ENCODE results near the gene SH3RF3.

The SH3RF3 gene

GRCh38 chr2:109318150-109318948, 189.3 kb downstream of the SH3RF3 start:
- Histone ChIP-seq H3K4me2 (no peak overlapping the region), H3K27ac (no peak overlapping the region), H3K79me2 (ENCODE audit: insufficient read depth, low read depth) (no peaks in the 10 kb centered on the region), H3K4me1 (ENCODE audit: low read depth, poor library complexity, severe bottlenecking) (no peaks in the 10 kb centered on the region), H3K36me3 (ENCODE audit: insufficient read depth) (no peaks in the 10 kb centered on the region), H3K9ac (no peak overlapping the region), H3K27me3 (ENCODE audit: insufficient read depth, low read depth) (no peaks in the 10 kb centered on the region), H3K4me3 (IDR thresholded peaks at IDR 0.05; ENCODE audit: insufficient read depth, low read depth, low read length) (no peak overlapping the region), H4K20me1 (ENCODE audit: insufficient read depth) (no peaks in the 10 kb centered on the region), H2AFZ (ENCODE audit: low read depth) (no peak overlapping the region)
- TF ChIP-seq, protein P1, sequence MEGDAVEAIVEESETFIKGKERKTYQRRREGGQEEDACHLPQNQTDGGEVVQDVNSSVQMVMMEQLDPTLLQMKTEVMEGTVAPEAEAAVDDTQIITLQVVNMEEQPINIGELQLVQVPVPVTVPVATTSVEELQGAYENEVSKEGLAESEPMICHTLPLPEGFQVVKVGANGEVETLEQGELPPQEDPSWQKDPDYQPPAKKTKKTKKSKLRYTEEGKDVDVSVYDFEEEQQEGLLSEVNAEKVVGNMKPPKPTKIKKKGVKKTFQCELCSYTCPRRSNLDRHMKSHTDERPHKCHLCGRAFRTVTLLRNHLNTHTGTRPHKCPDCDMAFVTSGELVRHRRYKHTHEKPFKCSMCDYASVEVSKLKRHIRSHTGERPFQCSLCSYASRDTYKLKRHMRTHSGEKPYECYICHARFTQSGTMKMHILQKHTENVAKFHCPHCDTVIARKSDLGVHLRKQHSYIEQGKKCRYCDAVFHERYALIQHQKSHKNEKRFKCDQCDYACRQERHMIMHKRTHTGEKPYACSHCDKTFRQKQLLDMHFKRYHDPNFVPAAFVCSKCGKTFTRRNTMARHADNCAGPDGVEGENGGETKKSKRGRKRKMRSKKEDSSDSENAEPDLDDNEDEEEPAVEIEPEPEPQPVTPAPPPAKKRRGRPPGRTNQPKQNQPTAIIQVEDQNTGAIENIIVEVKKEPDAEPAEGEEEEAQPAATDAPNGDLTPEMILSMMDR (conservative IDR thresholded peaks at IDR 0.05; ENCODE audit: low read depth, low read length), result no peak

DNA sequence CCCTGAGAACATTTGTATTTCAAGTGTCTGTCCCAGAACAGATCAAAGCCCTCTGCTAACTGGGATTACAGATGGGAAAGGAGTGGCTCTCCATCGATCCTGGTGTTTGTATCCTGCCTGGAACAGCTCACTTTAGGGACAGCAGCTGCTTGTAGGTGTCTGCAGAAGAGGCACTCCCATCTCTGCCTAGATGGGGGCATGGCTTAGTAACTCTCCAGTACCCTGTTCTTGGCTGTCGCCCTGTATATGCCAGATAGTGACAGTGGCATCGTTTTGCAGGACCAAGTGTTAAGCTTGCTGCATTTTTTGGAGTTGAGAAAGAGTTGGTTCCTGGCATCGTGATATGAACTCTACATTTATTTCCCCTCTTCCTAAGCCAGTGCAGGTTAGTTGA, 189.9 kb downstream of the SH3RF3 start:
- Histone ChIP-seq H3K79me2 (ENCODE audit: insufficient read depth, low read depth) (no peaks in the 10 kb centered on the region), H3K27me3 (ENCODE audit: insufficient read depth, low read depth) (no peaks in the 10 kb centered on the region), H3K9ac (no peak overlapping the region), H3K4me3 (IDR thresholded peaks at IDR 0.05; ENCODE audit: insufficient read depth, low read depth, low read length) (no peak overlapping the region), H3K4me2 (no peak overlapping the region), H2AFZ (ENCODE audit: low read depth) (no peak overlapping the region), H3K4me1 (ENCODE audit: low read depth, poor library complexity, severe bottlenecking) (no peaks in the 10 kb centered on the region), H4K20me1 (ENCODE audit: insufficient read depth) (no peaks in the 10 kb centered on the region; the same call in 1 of the 2 replicates), H3K27ac (no peak overlapping the region), H3K36me3 (ENCODE audit: insufficient read depth) (no peaks in the 10 kb centered on the region)
- TF ChIP-seq, protein P1 (conservative IDR thresholded peaks at IDR 0.05; ENCODE audit: low read depth, low read length), result no peak

GRCh38 chr2:109320195-109320922, 191.4 kb downstream of the SH3RF3 start:
- no peak overlapping the region for H3K27ac ChIP-seq
- TF ChIP-seq, protein P1 (conservative IDR thresholded peaks at IDR 0.05; ENCODE audit: low read depth, low read length), result no peak
- H3K4me2 ChIP-seq, result no peak overlapping the region
- no peaks in the 10 kb centered on the region; the same call in 1 of the 2 replicates for H4K20me1 ChIP-seq (ENCODE audit: insufficient read depth)
- no peak overlapping the region for H3K4me3 ChIP-seq (IDR thresholded peaks at IDR 0.05; ENCODE audit: insufficient read depth, low read depth, low read length)
- no peaks in the 10 kb centered on the region for H3K27me3 ChIP-seq (ENCODE audit: insufficient read depth, low read depth)
- H3K36me3 ChIP-seq (ENCODE audit: insufficient read depth), result no peaks in the 10 kb centered on the region
- H3K79me2 ChIP-seq (ENCODE audit: insufficient read depth, low read depth), result no peaks in the 10 kb centered on the region
- H3K4me1 ChIP-seq (ENCODE audit: low read depth, poor library complexity, severe bottlenecking), result no peaks in the 10 kb centered on the region
- no peak overlapping the region for H2AFZ ChIP-seq (ENCODE audit: low read depth)
- H3K9ac ChIP-seq, result no peak overlapping the region

DNA sequence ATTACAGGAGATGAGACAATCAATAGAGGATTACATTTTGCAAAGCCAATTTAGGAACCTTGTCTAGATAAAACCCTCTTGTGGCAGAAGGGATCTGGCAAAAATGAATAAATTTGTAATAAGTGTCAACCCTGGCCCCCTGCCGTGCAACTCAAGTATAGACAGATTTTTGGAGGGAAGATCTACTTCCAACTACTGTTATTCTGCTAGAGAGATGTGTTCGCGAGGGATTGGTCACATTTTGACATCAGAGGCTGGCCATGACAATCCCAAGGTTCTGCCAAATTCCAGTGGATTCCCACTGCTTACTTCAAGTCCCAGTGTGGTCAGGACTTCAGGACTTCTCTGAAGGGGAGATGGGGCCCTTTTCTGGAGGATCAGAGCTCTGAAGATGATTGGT, 192.6 kb downstream of the SH3RF3 start:
- TF ChIP-seq, protein P1 (conservative IDR thresholded peaks at IDR 0.05; ENCODE audit: low read depth, low read length), result no peak
- no peaks in the 10 kb centered on the region for H3K4me1 ChIP-seq (ENCODE audit: low read depth, poor library complexity, severe bottlenecking)
- H3K9ac ChIP-seq, result no peak overlapping the region
- H3K27me3 ChIP-seq (ENCODE audit: insufficient read depth, low read depth), result no peaks in the 10 kb centered on the region
- H3K36me3 ChIP-seq (ENCODE audit: insufficient read depth), result no peaks in the 10 kb centered on the region
- H4K20me1 ChIP-seq (ENCODE audit: insufficient read depth), result no peaks in the 10 kb centered on the region; the same call in 1 of the 2 replicates
- no peak overlapping the region for H3K4me3 ChIP-seq (IDR thresholded peaks at IDR 0.05; ENCODE audit: insufficient read depth, low read depth, low read length)
- no peak overlapping the region for H2AFZ ChIP-seq (ENCODE audit: low read depth)
- H3K79me2 ChIP-seq (ENCODE audit: insufficient read depth, low read depth), result no peaks in the 10 kb centered on the region
- no peak overlapping the region for H3K4me2 ChIP-seq
- no peak overlapping the region for H3K27ac ChIP-seq

Measured in KMS-11 (cell line).